Right lung (tissue), 10 donors: ENCODE data around the gene ERICH3. TPM values are rescaled to one million over a fixed set of nuclear protein-coding genes. Genes with fewer than 3 reads are reported as not detected.
A peak's percentile ranks its signal among the peaks of the same experiment; 100 is the strongest.

Source experiments
- DNase-seq, 2 donors: peaks; one replicate each; pipeline ENCODE4 v3.0.0-alpha.2; 2013
- long read RNA-seq, 8 donors: transcript quantifications; one replicate each; lab custom pipeline, GENCODE V29; 2026
- polyA plus RNA-seq, 5 donors: library from polyadenylated mRNA; unstranded; fragments of 120-200 nt; gene quantifications; one replicate each; pipeline versions ENCODE4 v1.2.1 to v1.2.3, GENCODE V29; 2013; ENCODE audit warnings: inconsistent platforms in 1 of 5, low replicate concordance in 1 of 5; ENCODE audit not compliant: insufficient read length in 5 of 5, insufficient read depth in 1 of 5

Gene ERICH3, protein sequence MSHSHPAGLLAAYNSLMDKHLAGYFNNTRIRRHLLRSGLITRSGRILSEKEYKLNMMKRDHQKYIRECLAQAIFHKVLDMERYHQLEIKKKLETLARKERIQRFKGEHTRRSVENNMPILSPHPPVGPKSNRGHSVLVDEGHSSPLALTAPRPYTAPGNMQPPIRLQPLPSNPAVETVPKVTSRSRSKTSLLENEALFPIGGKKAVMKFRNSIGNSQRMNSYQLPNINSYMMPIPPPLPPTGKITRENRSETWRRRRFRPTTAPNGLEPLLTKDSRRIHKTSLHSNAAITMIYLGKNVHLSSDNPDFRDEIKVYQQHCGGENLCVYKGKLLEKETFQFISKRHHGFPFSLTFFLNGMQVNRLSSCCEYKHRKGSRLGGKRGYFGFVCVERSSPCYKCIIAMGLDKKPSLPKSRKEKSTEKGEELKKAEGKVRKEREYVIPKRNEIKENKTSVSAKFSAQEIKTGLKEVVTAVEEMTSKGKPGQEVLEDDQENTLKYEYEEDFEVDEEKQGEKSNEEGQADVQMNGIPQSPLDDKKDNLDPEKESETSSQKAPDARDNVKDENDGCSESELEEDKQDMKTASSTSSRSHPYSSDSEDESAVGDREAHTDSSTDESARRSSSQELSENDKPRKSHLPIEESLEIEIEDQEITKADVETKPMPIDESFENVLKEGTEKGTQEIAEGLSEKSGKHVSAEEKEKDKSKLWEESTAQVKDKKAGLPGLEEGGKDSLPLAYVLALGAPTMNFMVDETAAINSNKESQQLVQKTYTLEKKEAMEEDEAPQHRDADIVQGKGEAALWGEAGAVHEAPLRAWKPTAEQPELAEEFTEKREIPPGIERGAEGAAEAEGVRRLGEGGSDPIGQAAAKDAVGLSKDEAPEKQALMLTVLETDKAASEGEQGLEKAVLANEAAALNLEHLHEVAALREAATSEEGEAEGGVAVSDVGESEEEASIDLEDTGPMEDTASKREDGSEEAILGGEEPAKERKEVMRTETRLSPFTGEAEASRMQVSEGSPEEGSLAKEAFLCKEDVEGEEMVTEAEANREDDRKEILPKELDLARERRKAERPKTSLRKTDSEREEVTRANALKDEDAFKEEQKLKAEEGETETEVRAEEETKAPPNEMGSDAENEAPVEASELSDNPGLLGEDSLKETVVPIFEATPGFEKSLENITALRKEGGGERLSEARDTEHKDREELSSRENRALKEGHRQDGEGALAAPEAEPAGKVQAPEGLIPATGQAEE (N-terminal part only)
- polyA plus RNA-seq, result 1 to 10 TPM in 4 of 5 donors, under 1 TPM in 1; 0.55 to 7.9 (median 4.2) TPM
- long read RNA-seq, donor 1, partial matches to known transcripts, result 25 of 69 reads
- long read RNA-seq, donor 1, other reads (novel, unspliced or antisense), result 44 of 69 reads
- long read RNA-seq, donor 2, result 0 reads
- long read RNA-seq, donor 3, result 0 reads
- long read RNA-seq, donor 4, result 0 reads
- long read RNA-seq, donor 5, result 0 reads
- long read RNA-seq, donor 6, result 0 reads
- long read RNA-seq, donor 7, result 0 reads
- long read RNA-seq, donor 8, result 0 reads

DNA sequence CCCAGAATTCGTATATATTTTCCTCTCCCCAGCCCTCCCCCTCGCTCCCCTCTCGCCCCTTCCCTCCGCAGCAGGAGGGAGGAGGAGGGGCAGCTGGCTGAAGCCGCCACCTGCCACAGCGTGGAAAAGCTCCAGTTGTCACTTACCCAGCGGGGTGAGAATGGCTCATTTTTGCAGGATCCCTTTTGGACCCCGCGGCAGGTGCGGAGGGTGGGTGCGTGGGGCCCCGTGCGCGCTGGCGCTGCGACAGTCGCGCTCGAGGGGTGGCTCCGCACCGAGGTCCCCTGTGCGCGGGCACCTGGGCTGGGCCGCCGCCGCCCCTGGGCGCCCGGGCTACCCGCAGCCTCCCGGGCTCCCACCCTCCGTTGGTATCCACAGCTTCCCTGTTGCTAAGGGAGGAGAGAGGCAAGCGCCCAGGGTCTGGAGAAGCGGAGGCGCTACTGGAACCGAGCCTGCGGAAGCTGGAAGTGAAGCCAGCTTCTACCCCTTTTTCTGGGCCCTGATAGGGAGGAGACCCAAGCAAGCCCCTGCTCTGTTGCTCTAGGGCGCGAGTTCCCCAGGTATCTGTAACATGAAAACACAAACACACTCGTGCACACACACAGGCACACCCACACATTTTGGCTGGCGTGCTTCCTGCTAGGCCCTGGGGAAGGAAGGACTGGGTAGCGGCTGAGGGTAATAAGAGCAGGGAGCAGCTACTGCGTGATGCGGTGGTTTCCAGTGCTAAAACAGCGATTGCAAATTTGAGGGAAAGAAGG is at the start of gene ERICH3:
Gene ERICH3 (minus strand): TSS at position 442 of the 761 bp plus-strand sequence. CDS start 273 bp downstream, at position 169.
- peak in 1 of 2 donors; percentile 10 for DNase-seq

- no peak for DNase-seq
Measured at GRCh38 chr1:74717626-74718025, 44.0 kb upstream of the ERICH3 start.

DNA sequence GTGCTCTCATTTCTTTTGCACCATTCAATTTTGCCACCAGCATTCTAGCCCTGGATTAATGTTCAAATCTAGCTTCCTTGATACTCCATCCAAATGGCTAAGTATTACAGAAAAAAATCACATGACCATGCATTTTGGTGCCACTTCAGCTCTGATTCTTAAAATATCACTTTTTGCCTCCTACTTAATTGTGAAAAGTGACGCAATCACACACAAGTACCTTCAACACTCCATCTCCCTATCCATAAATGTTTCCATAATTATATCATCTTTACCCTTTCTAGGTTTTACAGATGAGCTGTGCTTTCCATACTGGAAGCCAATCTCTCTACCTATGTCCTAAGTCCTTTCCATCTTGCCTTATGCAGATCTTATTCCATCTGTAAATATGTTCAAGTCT is 43.2 kb upstream of the ERICH3 start:
- DNase-seq, result no peak

GRCh38 chr1:74715806-74716205 is 42.2 kb upstream of the ERICH3 start:
- DNase-seq, result no peak

DNA sequence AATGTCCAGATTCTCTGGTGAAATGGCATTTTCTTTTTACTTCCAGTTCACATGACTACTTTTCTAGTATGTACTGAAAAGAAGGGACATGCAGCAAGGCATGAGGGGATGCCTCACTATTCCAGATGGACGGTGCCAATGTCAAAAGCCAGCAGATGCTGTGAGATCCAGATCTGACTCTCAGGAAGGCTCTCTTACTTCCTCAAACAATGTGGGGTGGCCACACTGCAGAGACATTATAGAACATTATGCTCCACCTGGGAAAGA is 41.6 kb upstream of the ERICH3 start:
- DNase-seq, result no peak

DNA sequence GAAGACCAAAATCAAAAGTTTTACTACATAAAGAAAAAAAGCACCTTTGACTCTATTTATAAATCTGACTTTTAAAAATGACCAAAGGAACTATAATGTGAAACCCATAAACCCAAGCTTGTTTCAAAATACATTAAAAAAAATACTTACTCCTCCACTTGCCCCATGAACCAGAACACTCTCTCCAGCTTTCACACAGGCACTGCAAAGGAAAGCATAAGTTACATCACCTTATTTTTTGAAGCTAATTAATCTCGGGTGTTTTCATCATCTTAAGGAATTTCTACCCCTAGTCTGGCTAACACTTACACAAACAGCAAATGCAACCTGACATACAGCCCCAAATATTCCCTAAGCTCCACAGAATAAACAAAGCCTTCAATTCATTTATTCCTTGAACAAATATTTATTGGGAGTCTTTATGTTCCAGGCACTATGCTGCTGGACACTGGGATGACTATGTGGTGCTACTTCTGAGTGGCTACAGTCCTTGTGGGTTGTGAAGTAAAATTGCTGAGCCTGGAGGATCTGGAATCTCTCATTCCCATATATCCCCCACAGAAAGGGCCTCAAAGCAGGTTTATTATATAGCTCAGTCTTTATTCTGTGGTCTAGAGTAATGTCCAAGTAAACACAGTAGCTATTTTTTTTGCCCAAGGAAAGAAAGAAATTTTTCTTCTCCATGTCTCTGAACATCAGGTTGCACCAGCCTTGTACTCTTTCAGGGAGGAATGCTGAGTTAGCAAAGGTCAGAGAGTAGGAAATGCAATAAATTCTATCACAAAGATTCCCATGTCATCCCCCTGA is 41.0 kb upstream of the ERICH3 start:
- DNase-seq, result no peak

DNA sequence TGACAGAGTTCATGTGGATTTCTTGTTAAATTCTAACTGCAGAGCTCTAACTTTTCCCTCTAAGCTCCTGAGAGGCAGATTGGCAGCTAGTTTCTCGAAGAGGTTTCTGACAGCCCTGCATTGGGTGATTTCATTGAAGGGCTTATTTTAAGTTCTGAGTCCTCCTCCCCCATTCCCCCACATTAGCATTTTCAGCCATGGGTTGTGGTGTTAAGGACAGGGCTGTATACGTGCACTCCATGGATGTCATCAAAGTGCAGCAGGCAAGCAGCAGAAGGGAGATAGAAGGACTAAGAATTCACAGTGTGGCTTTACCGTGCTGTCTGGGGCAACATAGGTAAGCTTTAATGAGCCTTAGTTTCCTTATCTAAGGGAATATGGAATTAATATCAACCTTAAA is 40.3 kb upstream of the ERICH3 start:
- no peak for DNase-seq

- DNase-seq, result no peak
Measured at GRCh38 chr1:74712881-74713280, 39.3 kb upstream of the ERICH3 start.

- DNase-seq, result peak; percentile 6 to 9
Measured at GRCh38 chr1:74703386-74704182, 30.0 kb upstream of the ERICH3 start.

- DNase-seq, result no peak
Measured at GRCh38 chr1:74699331-74699730, 25.7 kb upstream of the ERICH3 start.

DNA sequence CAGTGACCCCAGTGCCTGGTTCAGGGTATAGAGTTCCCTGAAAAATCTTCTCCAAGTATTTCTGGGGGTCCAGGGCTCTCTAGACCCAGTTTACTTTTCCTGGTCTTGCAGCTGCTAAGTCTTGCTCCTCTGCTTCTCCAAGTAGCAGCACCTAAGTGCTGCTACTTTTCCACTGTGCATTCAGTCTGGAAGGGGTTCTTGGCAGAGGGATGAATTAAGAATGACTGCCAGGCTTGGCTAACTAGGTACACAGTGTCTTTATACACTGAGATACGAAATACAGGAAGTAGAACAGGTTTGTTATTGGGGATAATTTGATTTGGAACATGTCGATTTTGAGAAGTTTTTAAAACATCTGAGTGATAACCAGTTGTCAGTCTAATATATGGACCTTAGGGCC is 24.2 kb upstream of the ERICH3 start:
- no peak for DNase-seq

DNA sequence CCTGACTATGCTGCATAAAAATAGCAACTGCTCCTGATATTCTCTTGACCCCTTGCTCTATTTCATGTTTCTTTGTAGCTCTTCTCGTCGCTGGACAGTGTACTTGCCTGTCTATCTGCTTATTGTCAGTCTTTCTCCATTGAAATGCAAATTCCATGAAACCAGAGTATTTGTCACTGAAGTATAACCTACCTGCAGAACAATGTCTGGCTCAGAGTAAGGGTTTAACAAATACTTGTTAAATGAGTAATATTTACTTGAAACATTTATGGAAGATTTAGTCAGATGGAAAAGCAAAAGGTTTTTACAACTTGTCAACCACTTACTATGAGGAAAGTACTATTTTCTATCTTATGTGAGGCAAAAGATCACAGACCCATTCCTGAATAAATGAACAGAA is 19.9 kb upstream of the ERICH3 start:
- no peak for DNase-seq

- DNase-seq, result no peak
Measured at GRCh38 chr1:74690909-74691308, 17.3 kb upstream of the ERICH3 start.

- DNase-seq, result no peak
Measured at GRCh38 chr1:74690364-74690696, 16.7 kb upstream of the ERICH3 start.

DNA sequence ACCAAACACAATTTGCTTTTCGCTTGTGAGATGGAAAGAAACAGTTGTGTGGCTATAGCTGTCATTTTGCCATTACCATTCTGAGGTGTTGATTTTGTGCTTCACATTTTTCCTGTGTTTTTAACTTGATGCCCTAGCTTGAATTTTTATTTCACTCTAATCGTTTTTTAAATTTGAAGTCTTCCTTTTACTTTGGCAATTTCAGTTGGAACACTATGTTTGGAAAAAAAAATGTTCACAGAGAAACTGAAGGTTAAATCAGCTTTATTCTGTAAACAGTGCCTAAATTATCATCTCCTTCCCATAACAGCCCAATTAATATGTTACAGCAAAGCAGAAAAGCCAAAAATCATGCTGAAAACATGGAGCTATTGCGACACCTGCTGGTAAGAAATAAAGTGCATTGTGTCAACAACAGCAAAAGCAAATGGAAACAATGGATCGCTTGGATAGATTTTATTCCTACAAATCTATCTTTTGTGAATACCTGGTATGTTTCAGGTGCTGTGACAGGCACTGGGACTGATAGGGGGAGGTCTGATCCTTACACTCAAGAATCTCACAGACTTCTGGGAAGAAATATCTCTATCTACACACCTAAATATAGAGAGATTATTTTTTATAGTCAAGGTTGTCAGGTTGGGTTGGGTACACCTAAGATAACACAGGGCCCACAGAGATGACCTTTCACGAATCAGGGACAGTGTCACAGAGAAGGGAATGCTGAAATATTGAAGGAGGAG is 16.2 kb upstream of the ERICH3 start:
- peak; percentile 34 to 58 for DNase-seq

DNA sequence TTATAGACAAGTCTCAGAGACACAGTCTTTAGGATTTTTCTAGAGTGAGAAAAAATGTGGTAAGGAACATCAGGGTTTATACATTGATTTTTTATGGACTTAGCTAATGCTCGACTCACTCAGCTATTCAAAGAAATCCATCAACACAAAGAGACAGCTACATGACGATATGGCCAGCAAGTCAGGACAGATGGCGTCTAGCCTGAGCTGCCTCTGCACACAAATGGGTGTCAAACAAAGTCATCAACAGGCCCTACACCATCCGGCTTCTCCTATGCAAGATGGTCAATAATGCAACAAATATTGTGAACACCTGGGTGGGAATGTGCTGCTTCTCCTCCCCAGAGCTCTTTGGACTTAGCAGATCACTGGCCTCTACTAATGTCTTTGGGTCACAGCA is 13.3 kb upstream of the ERICH3 start:
- no peak for DNase-seq

DNA sequence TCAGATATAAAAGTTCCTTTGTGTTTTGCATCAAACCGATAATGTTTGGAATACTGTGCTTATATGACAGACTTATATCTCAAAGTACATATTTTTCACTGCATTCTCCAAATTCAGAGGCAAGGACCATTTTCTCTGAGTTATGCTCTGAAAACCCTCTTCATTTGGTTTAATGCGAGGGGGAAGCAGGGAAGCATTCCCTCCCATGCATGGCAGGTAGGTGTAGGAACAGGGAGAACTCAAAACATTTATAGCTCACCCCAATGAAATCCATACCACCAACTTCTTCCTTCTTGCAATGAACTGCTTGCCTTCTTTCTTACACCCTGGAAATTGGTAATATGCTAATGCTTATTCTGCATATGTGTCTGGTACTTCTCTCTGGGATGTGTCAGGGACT is 10.7 kb upstream of the ERICH3 start:
- no peak for DNase-seq

DNA sequence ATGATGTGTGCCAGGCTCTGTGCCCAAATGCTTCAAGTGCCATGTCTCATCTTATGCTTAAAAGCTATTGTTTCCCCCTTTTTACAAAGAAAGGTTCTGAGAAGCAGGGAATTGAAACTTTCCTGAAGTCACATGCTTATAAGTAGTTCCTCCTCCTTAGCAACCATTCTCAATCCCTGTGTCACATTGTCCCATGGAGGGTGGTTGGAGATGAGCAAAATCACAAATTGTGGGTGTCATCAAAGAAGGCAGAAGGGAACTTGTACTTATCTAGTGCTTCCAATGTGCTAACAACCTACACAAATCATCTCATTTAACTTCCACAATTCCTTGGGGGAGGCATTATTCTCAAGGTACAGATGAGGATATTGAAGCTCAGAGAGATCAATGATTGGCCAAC is 10.1 kb upstream of the ERICH3 start:
- DNase-seq, result no peak

DNA sequence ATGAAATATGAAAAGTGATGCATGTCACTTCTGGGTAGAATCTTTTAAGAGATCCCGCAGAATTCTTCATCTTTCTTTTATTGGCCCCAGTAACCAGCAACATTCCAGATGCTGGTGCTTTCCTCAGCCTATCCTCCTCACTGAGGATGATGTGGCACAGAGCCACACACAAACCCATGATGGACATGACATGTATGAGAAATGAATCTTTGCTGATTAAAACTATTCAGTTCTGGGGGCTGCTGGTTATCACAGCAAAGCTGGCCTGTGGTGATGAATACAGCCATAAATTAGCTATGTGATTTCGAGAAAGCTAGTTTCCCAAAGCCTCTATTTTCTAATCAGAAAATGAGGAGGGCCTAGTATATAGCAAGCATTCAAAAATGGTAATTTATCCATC is 8.3 kb upstream of the ERICH3 start:
- no peak for DNase-seq
